Spleen (tissue), 7 donors: ENCODE results near the gene CADM2.

Experiments
- POLR2A ChIP-seq, 3 donors: fragments of 450-650 bp; IDR thresholded peaks; one replicate each; pipeline ENCODE4 v1.5.1; 2017; ENCODE audit warnings: antibody characterized with exemption in 3 of 3, mild to moderate bottlenecking in 1 of 3
- POLR2AphosphoS5 ChIP-seq, 3 donors: sonication (generic); formaldehyde crosslinking; IDR thresholded peaks; one replicate each; pipeline ENCODE4 v1.5.1; 2017; ENCODE audit warnings: antibody characterized with exemption in 3 of 3
- TF ChIP-seq, protein P1 (sequence below), 11 experiments: fragments of 200-600 bp in 7 of 11; fragments of 450-650 bp in 4 of 11; sonication (generic) in 4 of 11; IDR thresholded peaks in 8 of 11; conservative IDR thresholded peaks in 3 of 11; 1 replicate in 7 of 11; 2 replicates in 4 of 11; pipeline versions ENCODE4 v1.4.0 to v1.8.0; 2016 to 2021; ENCODE audit warnings: antibody characterized with exemption in 11 of 11, inconsistent platforms in 4 of 11, mild to moderate bottlenecking in 1 of 11
- donor health status: DM: no; HTN: no; CAD: no; lungs with moderate emphysema.
- donor health status: DM: no; HTN: no; CAD: no.
- donor health status: DM: no; HTN: no; CAD: no.

GRCh38 chr3:85821130-85821756, 862.5 kb downstream of the CADM2 start:
- TF ChIP-seq, protein P1, sequence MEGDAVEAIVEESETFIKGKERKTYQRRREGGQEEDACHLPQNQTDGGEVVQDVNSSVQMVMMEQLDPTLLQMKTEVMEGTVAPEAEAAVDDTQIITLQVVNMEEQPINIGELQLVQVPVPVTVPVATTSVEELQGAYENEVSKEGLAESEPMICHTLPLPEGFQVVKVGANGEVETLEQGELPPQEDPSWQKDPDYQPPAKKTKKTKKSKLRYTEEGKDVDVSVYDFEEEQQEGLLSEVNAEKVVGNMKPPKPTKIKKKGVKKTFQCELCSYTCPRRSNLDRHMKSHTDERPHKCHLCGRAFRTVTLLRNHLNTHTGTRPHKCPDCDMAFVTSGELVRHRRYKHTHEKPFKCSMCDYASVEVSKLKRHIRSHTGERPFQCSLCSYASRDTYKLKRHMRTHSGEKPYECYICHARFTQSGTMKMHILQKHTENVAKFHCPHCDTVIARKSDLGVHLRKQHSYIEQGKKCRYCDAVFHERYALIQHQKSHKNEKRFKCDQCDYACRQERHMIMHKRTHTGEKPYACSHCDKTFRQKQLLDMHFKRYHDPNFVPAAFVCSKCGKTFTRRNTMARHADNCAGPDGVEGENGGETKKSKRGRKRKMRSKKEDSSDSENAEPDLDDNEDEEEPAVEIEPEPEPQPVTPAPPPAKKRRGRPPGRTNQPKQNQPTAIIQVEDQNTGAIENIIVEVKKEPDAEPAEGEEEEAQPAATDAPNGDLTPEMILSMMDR (IDR thresholded peaks at IDR 0.05 in 8 of 11, conservative IDR thresholded peaks at IDR 0.05 in 3 of 11), result peak in 3 of 11 experiments; percentile 15 to 32 (median 31)
- no peak for TF ChIP-seq POLR2A (IDR thresholded peaks at IDR 0.05)
- TF ChIP-seq POLR2AphosphoS5 (IDR thresholded peaks at IDR 0.05), result no peak
